Naive B cell (primary cell): Measurements from ENCODE around the gene GNAI2. TPM values are rescaled to one million over a fixed set of nuclear protein-coding genes. Genes with fewer than 3 reads are reported as not detected.
"Not testable (repeated sequence)": the region's sequence is repeated elsewhere in the genome, so short reads cannot be mapped to it uniquely, and the experiment has no call there.

ENCODE experiments used
- ATAC-seq, 2 donors: fragments of 150-1000 bp; cut with Tn5 transposase; 2 replicates each; pipeline ENCODE4 v1.10.0; 2021; ENCODE audit warnings: low read depth in 2 of 2, mild to moderate bottlenecking in 2 of 2, moderate library complexity in 2 of 2
- DNase-seq: peaks from one replicate; pipeline ENCODE4 v3.0.0; 2022
- H3K27ac Mint-ChIP-seq, 6 donors: one replicate each; pipeline ENCODE4 v1.8.0; 2020 to 2022; ENCODE audit warnings: mild to moderate bottlenecking in 6 of 6, mixed read lengths in 6 of 6, moderate library complexity in 5 of 6, inconsistent platforms in 2 of 6
- H3K27me3 Mint-ChIP-seq, 3 donors: one replicate each; pipeline ENCODE4 v1.8.0; 2021 to 2022; ENCODE audit warnings: mixed read lengths in 3 of 3, mild to moderate bottlenecking in 1 of 3
- H3K36me3 Mint-ChIP-seq, 2 donors: one replicate each; pipeline ENCODE4 v1.8.0; 2020 to 2022; ENCODE audit warnings: mixed read lengths in 2 of 2, inconsistent platforms in 1 of 2, mild to moderate bottlenecking in 1 of 2
- H3K4me1 Mint-ChIP-seq, 3 donors: one replicate each; pipeline ENCODE4 v1.8.0; 2020 to 2022; ENCODE audit warnings: mixed read lengths in 3 of 3, inconsistent platforms in 1 of 3, mild to moderate bottlenecking in 1 of 3, moderate library complexity in 1 of 3
- H3K4me3 Mint-ChIP-seq, 8 donors: one replicate each; pipeline ENCODE4 v1.8.0; 2020 to 2022; ENCODE audit warnings: mild to moderate bottlenecking in 8 of 8, mixed read lengths in 8 of 8, moderate library complexity in 8 of 8, inconsistent platforms in 2 of 8
- H3K9me3 Mint-ChIP-seq, 7 donors: one replicate each; pipeline ENCODE4 v1.8.0; 2020 to 2022; ENCODE audit warnings: mixed read lengths in 7 of 7, mild to moderate bottlenecking in 5 of 7, inconsistent platforms in 2 of 7, moderate library complexity in 1 of 7
- polyA plus RNA-seq, 6 donors: library from polyadenylated mRNA; unstranded; fragments of 300-500 nt; fragmentation: Illumina TruSeq; gene quantifications; one replicate each; pipeline ENCODE4 v1.2.3, GENCODE V29; 2021; ENCODE audit warnings: low read depth in 6 of 6

The GNAI2 gene
- polyA plus RNA-seq, 6 donors from 2014 or later, result 472 to 669 (median 550) TPM

- peaks cover 13 to 42% (median 23%) of the 10 kb centered on the region in 3 donors for H3K27me3 Mint-ChIP-seq
- H3K4me3 Mint-ChIP-seq, result no peak overlapping the region
- no peak overlapping the region for H3K27ac Mint-ChIP-seq
- peaks cover 0 to 2% (median 0%) of the 10 kb centered on the region in 3 donors for H3K4me1 Mint-ChIP-seq
- ATAC-seq (no peak), DNase-seq (no peak)
- H3K9me3 Mint-ChIP-seq, result peaks cover 0 to 2% (median 0%) of the 10 kb centered on the region in 7 donors
- H3K36me3 Mint-ChIP-seq, result no peaks in the 10 kb centered on the region
Measured at GRCh38 chr3:50210510-50211367, 25.3 kb upstream of the GNAI2 start.

GRCh38 chr3:50211368-50211717 is 24.7 kb upstream of the GNAI2 start:
- not testable (repeated sequence) for DNase-seq, ATAC-seq, H3K4me1 Mint-ChIP-seq, H3K27ac Mint-ChIP-seq, H3K4me3 Mint-ChIP-seq, H3K36me3 Mint-ChIP-seq, H3K9me3 Mint-ChIP-seq
- peaks cover 13 to 37% (median 19%) of the 10 kb centered on the region in 3 donors for H3K27me3 Mint-ChIP-seq

GRCh38 chr3:50211930-50212329 is 24.1 kb upstream of the GNAI2 start:
- DNase-seq (no peak), ATAC-seq (no peak)
- no peaks in the 10 kb centered on the region for H3K4me1 Mint-ChIP-seq
- H3K4me3 Mint-ChIP-seq, result no peak overlapping the region
- peaks cover 9 to 37% (median 13%) of the 10 kb centered on the region in 3 donors for H3K27me3 Mint-ChIP-seq
- no peak overlapping the region for H3K27ac Mint-ChIP-seq
- no peaks in the 10 kb centered on the region for H3K36me3 Mint-ChIP-seq
- peaks cover 0 to 2% (median 0%) of the 10 kb centered on the region in 7 donors for H3K9me3 Mint-ChIP-seq

GRCh38 chr3:50212502-50212901 is 23.5 kb upstream of the GNAI2 start:
- ATAC-seq, result no peak
- DNase-seq, result no peak
- H3K4me1 Mint-ChIP-seq, result no peaks in the 10 kb centered on the region
- H3K27ac Mint-ChIP-seq, result no peak overlapping the region
- peaks cover 0 to 2% (median 0%) of the 10 kb centered on the region in 7 donors for H3K9me3 Mint-ChIP-seq
- H3K36me3 Mint-ChIP-seq, result no peaks in the 10 kb centered on the region
- H3K27me3 Mint-ChIP-seq, result peaks cover 7 to 36% (median 11%) of the 10 kb centered on the region in 3 donors
- no peak overlapping the region for H3K4me3 Mint-ChIP-seq

- Mint-ChIP-seq H3K9me3 (peaks cover 0 to 2% (median 0%) of the 10 kb centered on the region in 7 donors), H3K4me3 (no peak overlapping the region), H3K4me1 (no peaks in the 10 kb centered on the region), H3K27ac (no peak overlapping the region), H3K27me3 (peaks cover 4 to 32% (median 16%) of the 10 kb centered on the region in 3 donors), H3K36me3 (no peaks in the 10 kb centered on the region)
- DNase-seq (no peak), ATAC-seq (no peak)
Measured at GRCh38 chr3:50212971-50213370, 23.0 kb upstream of the GNAI2 start.

- no peaks in the 10 kb centered on the region for H3K4me1 Mint-ChIP-seq
- H3K27me3 Mint-ChIP-seq, result peaks cover 4 to 28% (median 13%) of the 10 kb centered on the region in 3 donors
- H3K36me3 Mint-ChIP-seq, result no peaks in the 10 kb centered on the region
- DNase-seq (no peak), ATAC-seq (no peak)
- peaks cover 0 to 2% (median 0%) of the 10 kb centered on the region in 7 donors for H3K9me3 Mint-ChIP-seq
- no peak overlapping the region for H3K27ac Mint-ChIP-seq
- H3K4me3 Mint-ChIP-seq, result no peak overlapping the region
Measured at GRCh38 chr3:50213373-50213772, 22.6 kb upstream of the GNAI2 start.

GRCh38 chr3:50214824-50215223 is 21.2 kb upstream of the GNAI2 start:
- H3K27ac Mint-ChIP-seq, result no peak overlapping the region
- DNase-seq, result no peak
- no peak overlapping the region for H3K4me3 Mint-ChIP-seq
- no peaks in the 10 kb centered on the region for H3K9me3 Mint-ChIP-seq
- H3K36me3 Mint-ChIP-seq, result no peaks in the 10 kb centered on the region
- no peak for ATAC-seq
- no peaks in the 10 kb centered on the region for H3K4me1 Mint-ChIP-seq
- peaks cover 0 to 17% (median 5%) of the 10 kb centered on the region in 3 donors for H3K27me3 Mint-ChIP-seq

- Mint-ChIP-seq H3K4me1 (no peaks in the 10 kb centered on the region), H3K4me3 (no peak overlapping the region), H3K9me3 (no peaks in the 10 kb centered on the region), H3K27ac (no peak overlapping the region), H3K27me3 (peaks cover 0 to 13% (median 5%) of the 10 kb centered on the region in 3 donors), H3K36me3 (no peaks in the 10 kb centered on the region)
- DNase-seq (no peak), ATAC-seq (no peak)
Measured at GRCh38 chr3:50215529-50215928, 20.5 kb upstream of the GNAI2 start.

GRCh38 chr3:50217681-50218080 is 18.3 kb upstream of the GNAI2 start:
- Mint-ChIP-seq H3K9me3 (no peaks in the 10 kb centered on the region), H3K36me3 (no peaks in the 10 kb centered on the region), H3K27me3 (peaks cover 0 to 13% (median 5%) of the 10 kb centered on the region in 3 donors), H3K4me3 (no peak overlapping the region), H3K27ac (no peak overlapping the region), H3K4me1 (no peaks in the 10 kb centered on the region)
- DNase-seq (no peak), ATAC-seq (no peak)

- no peak overlapping the region for H3K27ac Mint-ChIP-seq
- H3K27me3 Mint-ChIP-seq, result peaks cover 0 to 13% (median 5%) of the 10 kb centered on the region in 3 donors
- no peaks in the 10 kb centered on the region for H3K9me3 Mint-ChIP-seq
- DNase-seq, result no peak
- H3K4me3 Mint-ChIP-seq, result no peak overlapping the region
- no peaks in the 10 kb centered on the region for H3K36me3 Mint-ChIP-seq
- no peaks in the 10 kb centered on the region for H3K4me1 Mint-ChIP-seq
- ATAC-seq, result no peak
Measured at GRCh38 chr3:50218448-50218847, 17.6 kb upstream of the GNAI2 start.

GRCh38 chr3:50219285-50219684 is 16.7 kb upstream of the GNAI2 start:
- DNase-seq, result no peak
- Mint-ChIP-seq H3K27me3 (peaks cover 3 to 19% (median 13%) of the 10 kb centered on the region in 3 donors), H3K4me3 (no peak overlapping the region), H3K9me3 (no peaks in the 10 kb centered on the region), H3K27ac (no peak overlapping the region), H3K36me3 (no peaks in the 10 kb centered on the region), H3K4me1 (no peaks in the 10 kb centered on the region)
- no peak for ATAC-seq

- H3K9me3 Mint-ChIP-seq, result no peaks in the 10 kb centered on the region
- no peaks in the 10 kb centered on the region for H3K36me3 Mint-ChIP-seq
- ATAC-seq (no peak), DNase-seq (no peak)
- peaks cover 3 to 26% (median 21%) of the 10 kb centered on the region in 3 donors for H3K27me3 Mint-ChIP-seq
- no peaks in the 10 kb centered on the region for H3K4me1 Mint-ChIP-seq
- no peak overlapping the region for H3K4me3 Mint-ChIP-seq
- no peak overlapping the region for H3K27ac Mint-ChIP-seq
Measured at GRCh38 chr3:50220109-50220508, 15.9 kb upstream of the GNAI2 start.

- H3K4me1 Mint-ChIP-seq, result peaks cover 4 to 6% (median 5%) of the 10 kb centered on the region in 3 donors
- ATAC-seq, result no peak
- H3K36me3 Mint-ChIP-seq, result no peaks in the 10 kb centered on the region
Measured at GRCh38 chr3:50221051-50221410, 15.0 kb upstream of the GNAI2 start.

GRCh38 chr3:50221411-50222168 is 14.4 kb upstream of the GNAI2 start:
- ATAC-seq (no peak), DNase-seq (no peak)
- Mint-ChIP-seq H3K9me3 (no peaks in the 10 kb centered on the region), H3K4me1 (peaks cover 7 to 10% (median 9%) of the 10 kb centered on the region in 3 donors), H3K27me3 (peaks cover 3 to 24% (median 23%) of the 10 kb centered on the region in 3 donors), H3K27ac (peak overlapping the region in 1 of 6 donors; percentile 73), H3K4me3 (no peak overlapping the region), H3K36me3 (no peaks in the 10 kb centered on the region)

More at GRCh38 chr3:50221051-50221410, 15.0 kb upstream of the GNAI2 start:
- Mint-ChIP-seq H3K9me3 (no peaks in the 10 kb centered on the region), H3K27me3 (peaks cover 3 to 25% (median 24%) of the 10 kb centered on the region in 3 donors), H3K4me3 (no peak overlapping the region), H3K27ac (no peak overlapping the region)
- DNase-seq, result no peak
